Right lobe of liver (tissue), 6 donors: ENCODE results near the gene TMEM98. TPM values are rescaled to one million over a fixed set of nuclear protein-coding genes. Genes with fewer than 3 reads are reported as not detected.

Experiments used
- ATAC-seq, 4 donors: fragments of 200-7000 bp; cut with Tn5 transposase; one replicate each; pipeline ENCODE4 v1.9.1; 2020; ENCODE audit warnings: mild to moderate bottlenecking in 4 of 4, moderate library complexity in 4 of 4
- DNase-seq, 3 donors: peaks; one replicate each; pipeline ENCODE4 v3.0.0-alpha.2; 2020
- H3K27ac ChIP-seq, 3 donors: fragments of 200-600 bp; one replicate each; pipeline ENCODE4 v1.8.0; 2022
- H3K27me3 ChIP-seq, 2 donors: fragments of 200-600 bp; one replicate each; pipeline ENCODE4 v1.8.0; 2022
- H3K36me3 ChIP-seq, 4 donors: fragments of 200-600 bp; sonication (generic) in 1 of 4; one replicate each; pipeline versions ENCODE4 v1.5.1 to v1.8.0; 2017 to 2022; ENCODE audit warnings: control low read depth in 1 of 4
- H3K4me1 ChIP-seq, 4 donors: fragments of 200-600 bp; sonication (generic) in 1 of 4; one replicate each; pipeline versions ENCODE4 v1.5.1 to v1.8.0; 2017 to 2022; ENCODE audit warnings: control low read depth in 1 of 4
- H3K4me3 ChIP-seq, 3 donors: fragments of 200-600 bp; one replicate each; pipeline ENCODE4 v1.8.0; 2022
- H3K9me3 ChIP-seq, 4 donors: fragments of 200-600 bp; sonication (generic) in 1 of 4; one replicate each; pipeline versions ENCODE4 v1.5.1 to v1.8.0; 2017 to 2022; ENCODE audit warnings: control low read depth in 1 of 4
- CTCF ChIP-seq, 4 donors: fragments of 200-600 bp in 3 of 4; fragments of 450-650 bp in 1 of 4; IDR thresholded peaks; one replicate each; pipeline versions ENCODE4 v1.5.1 to v1.8.0; 2016 to 2022; ENCODE audit warnings: antibody characterized with exemption in 4 of 4, mild to moderate bottlenecking in 2 of 4
- POLR2A ChIP-seq: fragments of 450-650 bp; IDR thresholded peaks from one replicate; pipeline ENCODE4 v1.6.1; 2017; ENCODE audit warnings: antibody characterized with exemption, mild to moderate bottlenecking
- WGBS: methylation state at CpG from one replicate; pipeline ENCODE4 v1.1.6; 2018; ENCODE audit warnings: low coverage, low lambda C conversion rate; ENCODE audit not compliant: insufficient coverage; ENCODE audit errors: missing lambda C conversion rate; 5-methylcytosine and 5-hydroxymethylcytosine counted together
- intact Hi-C, 2 donors: fragments of 100-400 bp; cut with DNase I; formaldehyde crosslinking; loops; one replicate each; pipeline versions ENCODE4 v1.11.2 to v1.14.1; 2022
- total RNA-seq, 6 experiments: library from RNA; depleted of rRNA in 2 of 6; stranded (reverse); fragments of >200 nt in 2 of 6; fragmentation: NEBNext Ultra II Directional in 3 of 6; extraction: Animal tissue kit (Norgen Biotek cat#: 25700) in 3 of 6; gene quantifications; one replicate each; pipeline versions ENCODE4 v1.1.0 to v1.2.4, GENCODE V29; 2016 to 2023
- donor health status: DM: no; HTN: yes; CAD: no.
- donor health status: DM: no; HTN: no; CAD: no.
- donor health status: DM: no; HTN: no; CAD: no.
- donor health status: DM: no; HTN: yes; CAD: no.
- donor health status: DM: no; HTN: yes; CAD: no.

The TMEM98 gene
- total RNA-seq, 6 experiments from 2014 or later: 7.8 to 31.5 (median 19.2) TPM

GRCh38 chr17:32896647-32897258 is 31.2 kb upstream of the TMEM98 start:
- no peak for ATAC-seq
- intact Hi-C loops: no loop called here

GRCh38 chr17:32899236-32900013 is 28.5 kb upstream of the TMEM98 start:
- 59% methylated on average over 2 of the region's 2 CpGs for WGBS
- intact Hi-C loops: no loop called here
- Histone ChIP-seq H3K27me3 (no peaks in the 10 kb centered on the region), H3K9me3 (no peaks in the 10 kb centered on the region), H3K36me3 (no peaks in the 10 kb centered on the region), H3K4me1 (no peaks in the 10 kb centered on the region), H3K27ac (no peak overlapping the region), H3K4me3 (no peak overlapping the region)
- TF ChIP-seq POLR2A (no peak), CTCF (IDR thresholded peaks at IDR 0.05) (no peak)
- DNase-seq: no peak
- no peak for ATAC-seq

More at GRCh38 chr17:32896647-32897258, 31.2 kb upstream of the TMEM98 start:
- Histone ChIP-seq H3K9me3 (no peaks in the 10 kb centered on the region), H3K36me3 (no peaks in the 10 kb centered on the region), H3K27ac (no peak overlapping the region), H3K4me1 (no peaks in the 10 kb centered on the region), H3K27me3 (no peaks in the 10 kb centered on the region), H3K4me3 (no peak overlapping the region)
- DNase-seq: no peak
- WGBS: 78% methylated on average over 1 of the region's 2 CpGs
- TF ChIP-seq CTCF (IDR thresholded peaks at IDR 0.05): no peak

- H3K36me3 ChIP-seq: no peaks in the 10 kb centered on the region
- TF ChIP-seq POLR2A (no peak), CTCF (IDR thresholded peaks at IDR 0.05) (no peak)
- DNase-seq (no peak), ATAC-seq (no peak)
- no peak overlapping the region for H3K4me3 ChIP-seq
- no peaks in the 10 kb centered on the region for H3K4me1 ChIP-seq
- H3K9me3 ChIP-seq: no peaks in the 10 kb centered on the region
- intact Hi-C loops: no loop called here
- H3K27ac ChIP-seq: no peak overlapping the region
- no peaks in the 10 kb centered on the region for H3K27me3 ChIP-seq
- 90% methylated on average over 4 of the region's 4 CpGs for WGBS
Observed at GRCh38 chr17:32901743-32902142, 26.2 kb upstream of the TMEM98 start.

GRCh38 chr17:32903774-32904673 is 23.9 kb upstream of the TMEM98 start:
- WGBS: 56% methylated on average over 5 of the region's 5 CpGs
- Histone ChIP-seq H3K4me3 (no peak overlapping the region), H3K36me3 (no peaks in the 10 kb centered on the region), H3K4me1 (no peaks in the 10 kb centered on the region), H3K27ac (no peak overlapping the region), H3K27me3 (no peaks in the 10 kb centered on the region), H3K9me3 (no peaks in the 10 kb centered on the region)
- no peak for TF ChIP-seq CTCF (IDR thresholded peaks at IDR 0.05)
- no peak for TF ChIP-seq POLR2A
- DNase-seq: no peak
- intact Hi-C loops: no loop called here
- ATAC-seq: no peak
